ENCODE results near the gene KIF17. TPM values are rescaled to one million over a fixed set of nuclear protein-coding genes. Genes with fewer than 3 reads are reported as not detected.

The KIF17 gene
- total RNA-seq, 1 donor from 2014 or later = 3.3 TPM

DNA sequence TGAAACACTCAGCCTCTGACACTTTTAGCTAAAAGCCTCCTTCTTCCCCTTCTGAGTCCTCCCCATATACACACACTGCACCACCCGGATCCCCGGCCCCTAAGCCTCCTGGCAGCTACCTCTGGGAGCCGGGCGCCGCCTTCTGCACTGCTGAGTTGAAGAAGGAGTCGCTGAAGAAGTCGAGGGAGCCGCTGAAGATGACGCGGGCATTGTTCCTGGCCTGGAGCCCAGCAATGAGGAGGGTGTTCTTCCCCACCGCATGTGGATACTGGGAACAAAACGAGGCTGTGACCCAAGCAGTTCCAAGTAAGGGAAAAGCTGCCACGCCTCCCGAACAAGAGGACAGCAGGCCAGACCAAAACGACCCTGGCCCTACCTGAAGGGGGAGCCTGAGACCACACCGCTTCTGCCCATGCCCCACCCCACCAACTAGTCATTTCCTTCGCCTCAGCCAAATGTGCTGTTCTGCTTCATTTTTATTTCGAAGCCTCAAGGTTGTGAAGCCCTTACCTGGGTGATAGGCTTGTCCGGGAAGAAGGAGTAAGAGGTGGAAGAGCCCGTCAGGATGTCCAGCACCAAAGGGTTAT lies 63.6 kb downstream of the KIF17 start:
- TF ChIP-seq, protein P1, sequence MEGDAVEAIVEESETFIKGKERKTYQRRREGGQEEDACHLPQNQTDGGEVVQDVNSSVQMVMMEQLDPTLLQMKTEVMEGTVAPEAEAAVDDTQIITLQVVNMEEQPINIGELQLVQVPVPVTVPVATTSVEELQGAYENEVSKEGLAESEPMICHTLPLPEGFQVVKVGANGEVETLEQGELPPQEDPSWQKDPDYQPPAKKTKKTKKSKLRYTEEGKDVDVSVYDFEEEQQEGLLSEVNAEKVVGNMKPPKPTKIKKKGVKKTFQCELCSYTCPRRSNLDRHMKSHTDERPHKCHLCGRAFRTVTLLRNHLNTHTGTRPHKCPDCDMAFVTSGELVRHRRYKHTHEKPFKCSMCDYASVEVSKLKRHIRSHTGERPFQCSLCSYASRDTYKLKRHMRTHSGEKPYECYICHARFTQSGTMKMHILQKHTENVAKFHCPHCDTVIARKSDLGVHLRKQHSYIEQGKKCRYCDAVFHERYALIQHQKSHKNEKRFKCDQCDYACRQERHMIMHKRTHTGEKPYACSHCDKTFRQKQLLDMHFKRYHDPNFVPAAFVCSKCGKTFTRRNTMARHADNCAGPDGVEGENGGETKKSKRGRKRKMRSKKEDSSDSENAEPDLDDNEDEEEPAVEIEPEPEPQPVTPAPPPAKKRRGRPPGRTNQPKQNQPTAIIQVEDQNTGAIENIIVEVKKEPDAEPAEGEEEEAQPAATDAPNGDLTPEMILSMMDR (conservative IDR thresholded peaks at IDR 0.05; ENCODE audit: low read depth, low read length) = no peak
- no peak overlapping the region for H3K4me3 ChIP-seq (ENCODE audit: low read depth, low read length)
- no peak for DNase-seq (ENCODE audit: low read depth)

- TF ChIP-seq, protein P1 (conservative IDR thresholded peaks at IDR 0.05; ENCODE audit: low read depth, low read length) = no peak
- H3K4me3 ChIP-seq (ENCODE audit: low read depth, low read length) = no peak overlapping the region
- DNase-seq (ENCODE audit: low read depth) = no peak
Observed at GRCh38 chr1:20652300-20652699, 65.5 kb downstream of the KIF17 start.

DNA sequence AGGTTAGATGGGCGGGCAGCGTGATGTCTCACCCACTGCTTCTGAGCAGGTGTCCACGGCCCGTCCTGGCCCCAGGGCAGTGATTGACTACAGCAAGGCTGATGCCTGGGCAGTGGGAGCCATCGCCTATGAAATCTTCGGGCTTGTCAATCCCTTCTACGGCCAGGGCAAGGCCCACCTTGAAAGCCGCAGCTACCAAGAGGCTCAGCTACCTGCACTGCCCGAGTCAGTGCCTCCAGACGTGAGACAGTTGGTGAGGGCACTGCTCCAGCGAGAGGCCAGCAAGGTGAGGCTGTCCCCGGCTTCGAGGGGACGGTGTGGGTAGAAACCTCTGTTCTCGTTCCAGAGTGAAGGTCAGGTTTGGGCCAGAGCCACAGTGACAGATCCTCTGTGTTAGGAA lies 68.9 kb downstream of the KIF17 start:
- no peak overlapping the region for H3K4me3 ChIP-seq (ENCODE audit: low read depth, low read length)
- no peak for DNase-seq (ENCODE audit: low read depth)
- TF ChIP-seq, protein P1 (conservative IDR thresholded peaks at IDR 0.05; ENCODE audit: low read depth, low read length) = no peak

DNA sequence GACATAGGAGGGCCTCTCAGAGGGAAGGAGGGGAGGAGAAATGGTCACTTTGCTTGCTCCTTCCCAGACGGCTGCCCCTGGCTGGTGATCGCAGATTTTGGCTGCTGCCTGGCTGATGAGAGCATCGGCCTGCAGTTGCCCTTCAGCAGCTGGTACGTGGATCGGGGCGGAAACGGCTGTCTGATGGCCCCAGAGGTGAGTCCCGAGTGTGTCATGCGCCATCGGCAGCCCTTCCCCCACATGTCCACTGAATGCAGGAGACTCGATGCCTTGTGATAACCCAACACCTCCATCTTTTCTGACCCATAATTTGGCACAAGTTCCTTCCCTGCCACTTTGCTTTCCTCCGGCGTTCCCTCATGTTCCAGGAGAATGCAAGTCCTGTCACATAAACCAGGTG lies 69.4 kb downstream of the KIF17 start:
- H3K4me3 ChIP-seq (ENCODE audit: low read depth, low read length) = no peak overlapping the region
- TF ChIP-seq, protein P1 (conservative IDR thresholded peaks at IDR 0.05; ENCODE audit: low read depth, low read length) = no peak
- no peak for DNase-seq (ENCODE audit: low read depth)

DNA sequence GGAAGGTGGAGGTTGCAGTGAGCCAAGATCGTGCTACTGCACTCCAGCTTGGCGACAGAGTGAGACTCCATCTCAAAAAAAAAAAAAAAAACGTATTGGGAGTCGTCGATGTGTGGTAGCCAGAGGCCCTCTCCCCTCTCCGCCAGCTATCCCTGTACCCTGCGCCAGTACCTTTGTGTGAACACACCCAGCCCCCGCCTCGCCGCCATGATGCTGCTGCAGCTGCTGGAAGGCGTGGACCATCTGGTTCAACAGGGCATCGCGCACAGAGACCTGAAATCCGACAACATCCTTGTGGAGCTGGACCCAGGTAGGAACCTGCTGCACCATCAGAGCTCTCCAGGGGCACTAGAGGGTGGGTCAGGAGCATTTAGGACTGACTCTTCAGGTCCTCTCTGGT lies 72.4 kb downstream of the KIF17 start:
- TF ChIP-seq, protein P1 (conservative IDR thresholded peaks at IDR 0.05; ENCODE audit: low read depth, low read length) = no peak
- no peak overlapping the region for H3K4me3 ChIP-seq (ENCODE audit: low read depth, low read length)
- DNase-seq (ENCODE audit: low read depth) = no peak

- TF ChIP-seq, protein P1 (conservative IDR thresholded peaks at IDR 0.05; ENCODE audit: low read depth, low read length) = no peak
- DNase-seq (ENCODE audit: low read depth) = no peak
- H3K4me3 ChIP-seq (ENCODE audit: low read depth, low read length) = no peak overlapping the region
Observed at GRCh38 chr1:20644416-20644815, 73.4 kb downstream of the KIF17 start.

- no peak for DNase-seq (ENCODE audit: low read depth)
- no peak overlapping the region for H3K4me3 ChIP-seq (ENCODE audit: low read depth, low read length)
- TF ChIP-seq, protein P1 (conservative IDR thresholded peaks at IDR 0.05; ENCODE audit: low read depth, low read length) = no peak
Observed at GRCh38 chr1:20643080-20643479, 74.7 kb downstream of the KIF17 start.
